Stimulated activated effector memory CD8-positive, alpha-beta T cell treated with anti-CD3 and anti-CD28 coated beads, Interleukin-12 subunit alpha, Interleukin-12 subunit beta, amount 100 ng/mL, for 72 hours (primary cell): ENCODE data around the gene IRF6.

ENCODE experiments used
- ATAC-seq: fragments of 150-1000 bp; cut with Tn5 transposase; 2 replicates; pipeline ENCODE4 v1.10.0; 2021
- DNase-seq, 2 donors: peaks; one replicate each; pipeline ENCODE4 v3.0.0; 2021 to 2022; ENCODE audit warnings: low spot score in 2 of 2
- H3K27ac Mint-ChIP-seq: one replicate; pipeline ENCODE4 v1.8.0; 2022; ENCODE audit warnings: mild to moderate bottlenecking, mixed read lengths
- H3K36me3 Mint-ChIP-seq: one replicate; pipeline ENCODE4 v1.8.0; 2022; ENCODE audit warnings: mild to moderate bottlenecking, mixed read lengths
- H3K4me1 Mint-ChIP-seq: one replicate; pipeline ENCODE4 v1.8.0; 2022; ENCODE audit warnings: mixed read lengths
- H3K4me3 Mint-ChIP-seq: one replicate; pipeline ENCODE4 v1.8.0; 2022; ENCODE audit warnings: mild to moderate bottlenecking, mixed read lengths
- H3K9me3 Mint-ChIP-seq: one replicate; pipeline ENCODE4 v1.8.0; 2022; ENCODE audit warnings: mixed read lengths

The IRF6 gene

GRCh38 chr1:209746451-209747165 is 59.3 kb downstream of the IRF6 start:
- peaks cover 54% of the 10 kb centered on the region for H3K4me1 Mint-ChIP-seq
- DNase-seq (no peak), ATAC-seq (no peak)
- no peak overlapping the region for H3K4me3 Mint-ChIP-seq
- H3K9me3 Mint-ChIP-seq, result no peaks in the 10 kb centered on the region
- peak overlapping the region; percentile 35 for H3K27ac Mint-ChIP-seq
- peaks cover 6% of the 10 kb centered on the region for H3K36me3 Mint-ChIP-seq

- Mint-ChIP-seq H3K9me3 (no peaks in the 10 kb centered on the region), H3K36me3 (no peaks in the 10 kb centered on the region), H3K4me1 (peaks cover 28% of the 10 kb centered on the region), H3K27ac (peak overlapping the region; percentile 23), H3K4me3 (no peak overlapping the region)
- DNase-seq (no peak), ATAC-seq (no peak)
Observed at GRCh38 chr1:209743145-209743482, 62.8 kb downstream of the IRF6 start.

- H3K4me3 Mint-ChIP-seq, result no peak overlapping the region
- H3K36me3 Mint-ChIP-seq, result no peaks in the 10 kb centered on the region
Observed at GRCh38 chr1:209742409-209743144, 63.4 kb downstream of the IRF6 start.

GRCh38 chr1:209741889-209742288 is 64.1 kb downstream of the IRF6 start:
- peaks cover 25% of the 10 kb centered on the region for H3K4me1 Mint-ChIP-seq
- no peaks in the 10 kb centered on the region for H3K9me3 Mint-ChIP-seq
- ATAC-seq (no peak), DNase-seq (no peak)
- no peaks in the 10 kb centered on the region for H3K36me3 Mint-ChIP-seq
- H3K4me3 Mint-ChIP-seq, result no peak overlapping the region
- no peak overlapping the region for H3K27ac Mint-ChIP-seq

More at GRCh38 chr1:209742409-209743144, 63.4 kb downstream of the IRF6 start:
- no peak for ATAC-seq
- Mint-ChIP-seq H3K9me3 (no peaks in the 10 kb centered on the region), H3K4me1 (peaks cover 22% of the 10 kb centered on the region), H3K27ac (peak overlapping the region; percentile 23)
- no peak for DNase-seq

GRCh38 chr1:209741193-209741592 is 64.7 kb downstream of the IRF6 start:
- Mint-ChIP-seq H3K27ac (no peak overlapping the region), H3K4me1 (peaks cover 31% of the 10 kb centered on the region), H3K36me3 (no peaks in the 10 kb centered on the region), H3K4me3 (no peak overlapping the region), H3K9me3 (no peaks in the 10 kb centered on the region)
- DNase-seq (no peak), ATAC-seq (no peak)

GRCh38 chr1:209738270-209738669 is 67.7 kb downstream of the IRF6 start:
- ATAC-seq (no peak), DNase-seq (no peak)
- H3K4me1 Mint-ChIP-seq, result peaks cover 46% of the 10 kb centered on the region
- H3K9me3 Mint-ChIP-seq, result no peaks in the 10 kb centered on the region
- no peaks in the 10 kb centered on the region for H3K36me3 Mint-ChIP-seq
- H3K27ac Mint-ChIP-seq, result no peak overlapping the region
- no peak overlapping the region for H3K4me3 Mint-ChIP-seq

GRCh38 chr1:209737118-209737505 is 68.8 kb downstream of the IRF6 start:
- H3K36me3 Mint-ChIP-seq, result no peaks in the 10 kb centered on the region
- peak overlapping the region; percentile 30 for H3K27ac Mint-ChIP-seq
- H3K4me3 Mint-ChIP-seq, result no peak overlapping the region
- no peak for ATAC-seq
- DNase-seq, result no peak
- peaks cover 42% of the 10 kb centered on the region for H3K4me1 Mint-ChIP-seq
- H3K9me3 Mint-ChIP-seq, result no peaks in the 10 kb centered on the region

- no peaks in the 10 kb centered on the region for H3K36me3 Mint-ChIP-seq
- no peaks in the 10 kb centered on the region for H3K9me3 Mint-ChIP-seq
- peak overlapping the region; percentile 21 for H3K4me3 Mint-ChIP-seq
- DNase-seq (no peak), ATAC-seq (peak; percentile 86)
- H3K27ac Mint-ChIP-seq, result peak overlapping the region; percentile 30
- H3K4me1 Mint-ChIP-seq, result peaks cover 37% of the 10 kb centered on the region
Observed at GRCh38 chr1:209736490-209737117, 69.3 kb downstream of the IRF6 start.
